ENCODE measurements around the gene CDC73.

- no peak for TF ChIP-seq CTCF (CRISPR knock-in tag; IDR thresholded peaks at IDR 0.05)
- no peak for TF ChIP-seq EED (CRISPR knock-in tag; IDR thresholded peaks at IDR 0.05)
- TF ChIP-seq ARID4A (CRISPR knock-in tag; IDR thresholded peaks at IDR 0.05; ENCODE audit: borderline replicate concordance) = no peak
- no peak for TF ChIP-seq CBX2 (IDR thresholded peaks at IDR 0.05; ENCODE audit: low read depth, low read length)
- no peak for TF ChIP-seq CBX2 (CRISPR knock-in tag; IDR thresholded peaks at IDR 0.05; ENCODE audit: low read depth)
- TF ChIP-seq POLR2A (IDR thresholded peaks at IDR 0.05; ENCODE audit: insufficient read depth in 1 of 2, low read depth in 2 of 2, low read length in 2 of 2) = no peak
- TF ChIP-seq ZNF431 (CRISPR knock-in tag; IDR thresholded peaks at IDR 0.05; ENCODE audit: borderline replicate concordance, low read depth) = no peak
- no peak for TF ChIP-seq ZNF784 (CRISPR knock-in tag; IDR thresholded peaks at IDR 0.05; ENCODE audit: borderline replicate concordance)
- TF ChIP-seq TCF7L2 (IDR thresholded peaks at IDR 0.05; ENCODE audit: low read depth, low read length) = no peak
- TF ChIP-seq CEBPB (IDR thresholded peaks at IDR 0.05; ENCODE audit: borderline replicate concordance, low read depth, low read length) = no peak
Observed at GRCh38 chr1:193303849-193304248, 182.0 kb downstream of the CDC73 start.

Data from HepG2 (cell line).